CD14-positive monocyte (primary cell): Measurements from ENCODE around the gene OR9G1. TPM values are rescaled to one million over a fixed set of nuclear protein-coding genes. Genes with fewer than 3 reads are reported as not detected.
"Not testable (repeated sequence)": the region's sequence is repeated elsewhere in the genome, so short reads cannot be mapped to it uniquely, and the experiment has no call there.

Experiments
- DNase-seq, 3 donors: peaks; one replicate each; pipeline ENCODE4 v3.0.0-alpha.2; 2011 to 2022
- H2AFZ ChIP-seq: 2 replicates; pipeline ENCODE4 v1.6.0; 2012; ENCODE audit warnings: mild to moderate bottlenecking, low read depth, low read length, inconsistent platforms; ENCODE audit not compliant: insufficient read depth, poor library complexity, severe bottlenecking
- H3K27ac ChIP-seq, 2 donors: 1 replicate in 1 of 2; 2 replicates in 1 of 2; pipeline ENCODE4 v1.5.1; 2012 to 2013; ENCODE audit warnings: low read length in 2 of 2, control low read depth in 1 of 2, inconsistent platforms in 1 of 2, low read depth in 1 of 2, mild to moderate bottlenecking in 1 of 2
- H3K27me3 ChIP-seq, 2 donors: one replicate each; pipeline versions ENCODE4 v1.6.0 to v1.6.1; 2011 to 2013; ENCODE audit warnings: low read length in 2 of 2; ENCODE audit not compliant: control insufficient read depth in 2 of 2, insufficient read depth in 2 of 2
- H3K36me3 ChIP-seq, 2 donors: replicated peaks in 1 of 2; 1 replicate in 1 of 2; 2 replicates in 1 of 2; pipeline versions ENCODE4 v1.5.1 to v1.6.1; 2012 to 2013; ENCODE audit warnings: low read length in 2 of 2, control low read depth in 1 of 2, inconsistent platforms in 1 of 2, mild to moderate bottlenecking in 1 of 2; ENCODE audit not compliant: insufficient read depth in 2 of 2, control insufficient read depth in 1 of 2
- H3K4me1 ChIP-seq, 2 donors: 1 replicate in 1 of 2; 2 replicates in 1 of 2; pipeline versions ENCODE4 v1.5.1 to v1.6.1; 2012 to 2013; ENCODE audit warnings: low read length in 2 of 2, control low read depth in 1 of 2, inconsistent platforms in 1 of 2, mild to moderate bottlenecking in 1 of 2, moderate library complexity in 1 of 2; ENCODE audit not compliant: insufficient read depth in 2 of 2, control insufficient read depth in 1 of 2
- H3K4me2 ChIP-seq: replicated peaks from 2 replicates; pipeline ENCODE3; 2012; ENCODE audit warnings: low read length, moderate library complexity, mild to moderate bottlenecking; ENCODE audit not compliant: poor library complexity, severe bottlenecking; ENCODE audit errors: extremely low read depth
- H3K4me3 ChIP-seq, 3 experiments: fragments of 200-600 bp in 1 of 3; sonication (generic) in 1 of 3; replicated peaks in 1 of 3; 1 replicate in 2 of 3; 2 replicates in 1 of 3; pipeline ENCODE4 v1.5.1; 2011 to 2013; ENCODE audit warnings: low read length in 3 of 3, mild to moderate bottlenecking in 3 of 3, control low read depth in 2 of 3, low read depth in 2 of 3, inconsistent platforms in 1 of 3, moderate library complexity in 1 of 3
- H3K79me2 ChIP-seq: 2 replicates; pipeline ENCODE4 v1.6.0; 2012; ENCODE audit warnings: mild to moderate bottlenecking, control low read depth, inconsistent platforms, low read length, moderate library complexity; ENCODE audit not compliant: insufficient read depth
- H3K9ac ChIP-seq: 2 replicates; pipeline ENCODE4 v1.6.0; 2017; ENCODE audit warnings: low read length, mild to moderate bottlenecking; ENCODE audit not compliant: insufficient read depth, poor library complexity, severe bottlenecking
- H3K9me3 ChIP-seq, 2 donors: replicated peaks in 1 of 2; 1 replicate in 1 of 2; 2 replicates in 1 of 2; pipeline versions ENCODE4 v1.5.1 to v1.6.1; 2012 to 2013; ENCODE audit warnings: low read length in 2 of 2, control low read depth in 1 of 2; ENCODE audit not compliant: control insufficient read depth in 1 of 2, insufficient read depth in 1 of 2
- H4K20me1 ChIP-seq: 2 replicates; pipeline ENCODE4 v1.6.0; 2012; ENCODE audit warnings: mild to moderate bottlenecking, low read length, control low read depth, moderate library complexity; ENCODE audit not compliant: insufficient read depth
- H3K27ac Mint-ChIP-seq, 7 donors: one replicate each; pipeline ENCODE4 v1.8.0; 2020; ENCODE audit warnings: mild to moderate bottlenecking in 7 of 7, mixed read lengths in 7 of 7, moderate library complexity in 6 of 7, inconsistent platforms in 2 of 7
- H3K27me3 Mint-ChIP-seq, 3 donors: one replicate each; pipeline ENCODE4 v1.8.0; 2021 to 2022; ENCODE audit warnings: low read depth in 3 of 3, mild to moderate bottlenecking in 3 of 3, mixed read lengths in 3 of 3, moderate library complexity in 3 of 3, inconsistent platforms in 1 of 3
- H3K36me3 Mint-ChIP-seq, 2 donors: one replicate each; pipeline ENCODE4 v1.8.0; 2020; ENCODE audit warnings: mixed read lengths in 2 of 2, inconsistent platforms in 1 of 2, mild to moderate bottlenecking in 1 of 2
- H3K4me1 Mint-ChIP-seq: one replicate; pipeline ENCODE4 v1.8.0; 2020; ENCODE audit warnings: mild to moderate bottlenecking, mixed read lengths
- H3K4me3 Mint-ChIP-seq, 2 donors: one replicate each; pipeline ENCODE4 v1.8.0; 2020; ENCODE audit warnings: mild to moderate bottlenecking in 2 of 2, mixed read lengths in 2 of 2, moderate library complexity in 1 of 2
- H3K9me3 Mint-ChIP-seq, 7 donors: one replicate each; pipeline ENCODE4 v1.8.0; 2020 to 2022; ENCODE audit warnings: mixed read lengths in 7 of 7, mild to moderate bottlenecking in 6 of 7, moderate library complexity in 6 of 7, inconsistent platforms in 2 of 7
- WGBS: methylation state at CpG from one replicate; pipeline ENCODE4 v1.1.5; 2013; ENCODE audit warnings: missing lambda C conversion rate; ENCODE audit not compliant: insufficient coverage; 5-methylcytosine and 5-hydroxymethylcytosine counted together
- intact Hi-C, 2 donors: fragments of 100-400 bp; cut with micrococcal nuclease; formaldehyde crosslinking; loops; one replicate each; pipeline versions ENCODE4 v1.15.0 to v1.15.1; 2023
- polyA plus RNA-seq, 3 donors: library from polyadenylated mRNA; depleted of rRNA in 1 of 3; unstranded in 2 of 3; stranded (reverse) in 1 of 3; fragments of 300-500 nt in 2 of 3; fragments of >200 nt in 1 of 3; fragmentation: Illumina TruSeq in 2 of 3; gene quantifications; 1 replicate in 2 of 3; 2 replicates in 1 of 3; pipeline ENCODE4 v1.2.3, GENCODE V29; 2012 to 2021
- TF ChIP-seq, protein P1 (sequence below): fragments of 200-600 bp; IDR thresholded peaks from one replicate; pipeline ENCODE4 v1.8.0; 2022; ENCODE audit warnings: antibody characterized with exemption, mild to moderate bottlenecking

Gene OR9G1
- polyA plus RNA-seq, 3 donors, result not detected

DNA sequence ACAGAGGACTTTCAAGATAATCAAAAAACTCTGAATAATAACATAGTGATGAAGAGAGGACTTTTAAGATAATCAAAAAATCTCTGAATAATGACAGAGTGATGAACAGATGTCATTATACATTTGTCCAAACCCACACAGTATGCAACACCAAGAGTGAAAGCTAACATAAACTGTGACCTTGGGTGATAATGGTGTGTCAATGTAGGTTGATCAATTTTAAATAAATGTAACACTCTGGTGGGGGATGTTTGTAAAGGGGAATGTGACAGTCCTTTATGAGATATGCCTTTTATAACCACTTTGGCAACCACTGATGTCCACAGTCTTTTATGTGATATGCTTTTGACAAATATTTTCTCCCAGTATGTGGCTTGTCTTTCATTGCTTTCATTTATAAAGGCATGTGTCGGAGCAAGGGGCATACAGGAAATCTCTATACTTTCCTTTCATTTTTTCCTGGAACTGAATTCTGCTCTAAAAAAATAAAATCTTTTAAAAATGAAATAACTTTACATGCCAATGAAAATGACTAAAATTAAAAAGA lies 10.3 kb upstream of the OR9G1 start:
- DNase-seq, result no peak
- H3K4me1 Mint-ChIP-seq, result no peaks in the 10 kb centered on the region
- Histone ChIP-seq H2AFZ (no peak overlapping the region), H3K4me1 (no peaks in the 10 kb centered on the region), H3K9me3 (no peaks in the 10 kb centered on the region), H3K27ac (no peak overlapping the region), H3K4me3 (no peak overlapping the region), H4K20me1 (no peaks in the 10 kb centered on the region), H3K27me3 (no peaks in the 10 kb centered on the region), H3K36me3 (no peaks in the 10 kb centered on the region), H3K9ac (no peak overlapping the region), H3K4me2 (no peak overlapping the region), H3K79me2 (no peaks in the 10 kb centered on the region)
- H3K9me3 Mint-ChIP-seq, result peaks cover 0 to 6% (median 2%) of the 10 kb centered on the region in 7 donors
- WGBS, result no CpG with 5 or more reads among the region's 1 CpG
- no peak overlapping the region for H3K27ac Mint-ChIP-seq
- TF ChIP-seq, protein P1, sequence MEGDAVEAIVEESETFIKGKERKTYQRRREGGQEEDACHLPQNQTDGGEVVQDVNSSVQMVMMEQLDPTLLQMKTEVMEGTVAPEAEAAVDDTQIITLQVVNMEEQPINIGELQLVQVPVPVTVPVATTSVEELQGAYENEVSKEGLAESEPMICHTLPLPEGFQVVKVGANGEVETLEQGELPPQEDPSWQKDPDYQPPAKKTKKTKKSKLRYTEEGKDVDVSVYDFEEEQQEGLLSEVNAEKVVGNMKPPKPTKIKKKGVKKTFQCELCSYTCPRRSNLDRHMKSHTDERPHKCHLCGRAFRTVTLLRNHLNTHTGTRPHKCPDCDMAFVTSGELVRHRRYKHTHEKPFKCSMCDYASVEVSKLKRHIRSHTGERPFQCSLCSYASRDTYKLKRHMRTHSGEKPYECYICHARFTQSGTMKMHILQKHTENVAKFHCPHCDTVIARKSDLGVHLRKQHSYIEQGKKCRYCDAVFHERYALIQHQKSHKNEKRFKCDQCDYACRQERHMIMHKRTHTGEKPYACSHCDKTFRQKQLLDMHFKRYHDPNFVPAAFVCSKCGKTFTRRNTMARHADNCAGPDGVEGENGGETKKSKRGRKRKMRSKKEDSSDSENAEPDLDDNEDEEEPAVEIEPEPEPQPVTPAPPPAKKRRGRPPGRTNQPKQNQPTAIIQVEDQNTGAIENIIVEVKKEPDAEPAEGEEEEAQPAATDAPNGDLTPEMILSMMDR, result no peak
- no peak overlapping the region for H3K4me3 Mint-ChIP-seq
- intact Hi-C loops, result no loop called here
- no peaks in the 10 kb centered on the region for H3K27me3 Mint-ChIP-seq
- no peaks in the 10 kb centered on the region for H3K36me3 Mint-ChIP-seq

DNA sequence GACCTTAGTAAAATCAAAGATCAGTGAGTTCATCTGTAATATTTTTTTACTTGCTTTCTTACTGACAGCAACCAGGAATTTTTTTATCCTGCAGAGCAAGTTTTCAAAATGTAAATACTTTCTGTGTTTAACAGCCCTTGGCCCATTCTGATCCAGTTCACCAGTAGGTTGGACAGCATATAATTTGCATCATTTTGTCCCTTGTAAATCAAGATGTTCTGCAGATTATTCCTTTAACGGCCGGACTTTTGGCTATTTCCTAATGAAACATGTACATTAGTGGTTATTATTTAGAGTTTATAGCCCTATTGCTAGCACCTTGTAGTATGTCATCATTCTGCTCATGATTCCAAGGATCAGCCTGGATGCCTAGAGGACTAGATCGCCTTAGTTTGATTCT lies 7.7 kb upstream of the OR9G1 start:
- H3K9me3 Mint-ChIP-seq, H3K27ac ChIP-seq, intact Hi-C loops, H3K4me1 Mint-ChIP-seq, H2AFZ ChIP-seq, H3K27ac Mint-ChIP-seq, DNase-seq, H3K36me3 ChIP-seq, H3K9me3 ChIP-seq, H3K79me2 ChIP-seq, H4K20me1 ChIP-seq, H3K4me3 ChIP-seq, H3K4me2 ChIP-seq, H3K4me1 ChIP-seq, H3K4me3 Mint-ChIP-seq, H3K36me3 Mint-ChIP-seq, H3K9ac ChIP-seq, H3K27me3 ChIP-seq, H3K27me3 Mint-ChIP-seq: not testable (repeated sequence)
- 100% methylated on average over 1 of the region's 3 CpGs for WGBS
